ENCODE measurements around the gene PTPN22.
"Not testable (repeated sequence)": the region's sequence is repeated elsewhere in the genome, so short reads cannot be mapped to it uniquely, and the experiment has no call there.

Gene PTPN22

GRCh38 chr1:113886417-113887401 lies 15.2 kb upstream of the PTPN22 start:
- DNase-seq: no peak

GRCh38 chr1:113881661-113882060 lies 10.1 kb upstream of the PTPN22 start:
- DNase-seq: no peak

- DNase-seq: no peak
These were observed 8.2 kb upstream of the PTPN22 start for GRCh38 chr1:113879739-113880038.

GRCh38 chr1:113876176-113876575 lies 4.7 kb upstream of the PTPN22 start:
- DNase-seq: no peak

GRCh38 chr1:113875714-113876113 lies 4.2 kb upstream of the PTPN22 start:
- DNase-seq: no peak

GRCh38 chr1:113874012-113874879 lies 2.7 kb upstream of the PTPN22 start:
- peak; percentile 17 for DNase-seq

GRCh38 chr1:113872219-113872935 lies 865 bp upstream of the PTPN22 start:
- no peak for DNase-seq

- no peak for DNase-seq
These were observed 734 bp downstream of the PTPN22 start for GRCh38 chr1:113870778-113871177.

- DNase-seq: peak; percentile 66
These were observed 3.0 kb downstream of the PTPN22 start for GRCh38 chr1:113868387-113869083.

GRCh38 chr1:113861641-113862040 lies 9.9 kb downstream of the PTPN22 start:
- DNase-seq: no peak

GRCh38 chr1:113860891-113861290 lies 10.6 kb downstream of the PTPN22 start:
- peak; percentile 84 for DNase-seq

GRCh38 chr1:113859478-113860175 lies 11.9 kb downstream of the PTPN22 start:
- DNase-seq: no peak

- DNase-seq: no peak
These were observed 12.5 kb downstream of the PTPN22 start for GRCh38 chr1:113858982-113859381.

- no peak for DNase-seq
These were observed 13.1 kb downstream of the PTPN22 start for GRCh38 chr1:113858418-113858817.

- DNase-seq: no peak
These were observed 13.7 kb downstream of the PTPN22 start for GRCh38 chr1:113857776-113858175.

GRCh38 chr1:113856401-113856790 lies 15.1 kb downstream of the PTPN22 start:
- DNase-seq: no peak

- no peak for DNase-seq
These were observed 15.7 kb downstream of the PTPN22 start for GRCh38 chr1:113855630-113856400.

GRCh38 chr1:113854234-113854633 lies 17.3 kb downstream of the PTPN22 start:
- DNase-seq: no peak

GRCh38 chr1:113852694-113853093 lies 18.8 kb downstream of the PTPN22 start:
- DNase-seq: not testable (repeated sequence)

GRCh38 chr1:113850127-113850796 lies 21.2 kb downstream of the PTPN22 start:
- DNase-seq: no peak

Measured in fibroblast of skin of right quadriceps (primary cell).